Fibroblast of lung (primary cell): Measurements from ENCODE around the gene TRIM67. TPM values are rescaled to one million over a fixed set of nuclear protein-coding genes. Genes with fewer than 3 reads are reported as not detected.

Source experiments
- DNase-seq, 2 donors: peaks; one replicate each; pipeline versions ENCODE4 v3.0.0 to v3.0.0-alpha.2; 2010; ENCODE audit warnings: low read depth in 2 of 2
- H2AFZ ChIP-seq: 2 replicates; pipeline ENCODE4 v1.5.1; 2012; ENCODE audit warnings: low read length, control low read depth, inconsistent platforms
- H3K27ac ChIP-seq: 2 replicates; pipeline ENCODE4 v1.5.1; 2011; ENCODE audit warnings: low read length, control low read depth; ENCODE audit not compliant: insufficient read depth
- H3K27me3 ChIP-seq: 2 replicates; pipeline ENCODE4 v1.5.1; 2011; ENCODE audit warnings: mild to moderate bottlenecking, low read length; ENCODE audit not compliant: control insufficient read depth, insufficient read depth
- H3K36me3 ChIP-seq: 2 replicates; pipeline ENCODE4 v1.5.1; 2011; ENCODE audit warnings: low read length; ENCODE audit not compliant: control insufficient read depth, insufficient read depth
- H3K4me1 ChIP-seq: 2 replicates; pipeline ENCODE4 v1.5.1; 2011; ENCODE audit warnings: low read length; ENCODE audit not compliant: control insufficient read depth, insufficient read depth; ENCODE audit errors: extremely low read depth
- H3K4me2 ChIP-seq: 2 replicates; pipeline ENCODE4 v1.5.1; 2011; ENCODE audit warnings: low read length, control low read depth; ENCODE audit not compliant: insufficient read depth; ENCODE audit errors: extremely low read depth
- H3K4me3 ChIP-seq, 4 experiments: fragments of 200-600 bp in 1 of 4; sonication (generic) in 1 of 4; replicated peaks in 1 of 4; 2 replicates each; pipeline ENCODE4 v1.5.1; 2011 to 2016; ENCODE audit warnings: low read length in 4 of 4, low read depth in 3 of 4, mild to moderate bottlenecking in 3 of 4, control low read depth in 2 of 4, inconsistent platforms in 1 of 4, mixed read lengths in 1 of 4; ENCODE audit not compliant: insufficient read depth in 1 of 4; ENCODE audit errors: control extremely low read depth in 1 of 4
- H3K79me2 ChIP-seq: 2 replicates; pipeline ENCODE4 v1.5.1; 2012; ENCODE audit warnings: mild to moderate bottlenecking, low read length, inconsistent platforms; ENCODE audit not compliant: control insufficient read depth, insufficient read depth
- H3K9ac ChIP-seq: 2 replicates; pipeline ENCODE4 v1.5.1; 2011; ENCODE audit warnings: mild to moderate bottlenecking, low read length, control low read depth; ENCODE audit not compliant: insufficient read depth
- H3K9me3 ChIP-seq: 2 replicates; pipeline ENCODE4 v1.5.1; 2012; ENCODE audit warnings: low read depth, low read length; ENCODE audit not compliant: control insufficient read depth, insufficient read depth
- H4K20me1 ChIP-seq: 2 replicates; pipeline ENCODE4 v1.5.1; 2011; ENCODE audit warnings: low read length; ENCODE audit not compliant: control insufficient read depth, insufficient read depth; ENCODE audit errors: extremely low read depth
- CTCF ChIP-seq, 2 donors: IDR thresholded peaks in 1 of 2; conservative IDR thresholded peaks in 1 of 2; 1 replicate in 1 of 2; 2 replicates in 1 of 2; pipeline ENCODE4 v1.5.1; 2011 to 2012; ENCODE audit warnings: low read length in 2 of 2, control low read depth in 1 of 2, inconsistent platforms in 1 of 2, low read depth in 1 of 2, mild to moderate bottlenecking in 1 of 2
- EZH2 ChIP-seq: IDR thresholded peaks from 2 replicates; pipeline ENCODE4 v1.5.1; 2012; ENCODE audit warnings: low read length, control low read depth, mild to moderate bottlenecking; ENCODE audit errors: missing control alignments
- polyA plus RNA-seq, 2 donors: library from polyadenylated mRNA; depleted of rRNA in 1 of 2; stranded (reverse) in 1 of 2; unstranded in 1 of 2; fragments of >200 nt; gene quantifications; 2 replicates each; pipeline ENCODE4 v1.2.1, GENCODE V29; 2011 to 2012; ENCODE audit warnings: missing spikeins in 1 of 2
- total RNA-seq: library from RNA; depleted of rRNA; stranded (reverse); fragments of >200 nt; gene quantifications from 2 replicates; pipeline ENCODE4 v1.2.1, GENCODE V29; 2014

Gene TRIM67
- total and polyA plus RNA-seq, 2 donors (not counting 1 experiment from before 2014, with no cell fraction given): 0.02 to 0.17 TPM

GRCh38 chr1:231214918-231215680 lies 53.2 kb downstream of the TRIM67 start:
- Histone ChIP-seq H3K79me2 (no peaks in the 10 kb centered on the region), H4K20me1 (no peaks in the 10 kb centered on the region), H3K9me3 (no peaks in the 10 kb centered on the region), H3K27ac (no peak overlapping the region), H3K4me3 (no peak overlapping the region), H2AFZ (no peak overlapping the region), H3K27me3 (no peaks in the 10 kb centered on the region), H3K9ac (no peak overlapping the region), H3K36me3 (no peaks in the 10 kb centered on the region), H3K4me1 (no peaks in the 10 kb centered on the region), H3K4me2 (no peak overlapping the region)
- TF ChIP-seq CTCF (conservative IDR thresholded peaks at IDR 0.05 in 1 of 2, IDR thresholded peaks at IDR 0.05 in 1 of 2; ENCODE audit: low read depth in 1 of 2, low read length in 2 of 2) (no peak), EZH2 (no peak)
- DNase-seq: no peak

- no peaks in the 10 kb centered on the region for H3K79me2 ChIP-seq
Measured at GRCh38 chr1:231215681-231216385, 54.0 kb downstream of the TRIM67 start.

More at GRCh38 chr1:231215681-231216385, 54.0 kb downstream of the TRIM67 start:
- Histone ChIP-seq H2AFZ (no peak overlapping the region), H3K4me1 (no peaks in the 10 kb centered on the region), H3K4me2 (no peak overlapping the region), H3K9me3 (no peaks in the 10 kb centered on the region), H3K4me3 (no peak overlapping the region), H3K27ac (no peak overlapping the region), H3K36me3 (no peaks in the 10 kb centered on the region), H4K20me1 (no peaks in the 10 kb centered on the region), H3K9ac (no peak overlapping the region), H3K27me3 (no peaks in the 10 kb centered on the region)
- TF ChIP-seq CTCF (conservative IDR thresholded peaks at IDR 0.05 in 1 of 2, IDR thresholded peaks at IDR 0.05 in 1 of 2; ENCODE audit: low read depth in 1 of 2, low read length in 2 of 2) (no peak), EZH2 (no peak)
- DNase-seq: no peak
